SU-DHL-6 (cell line): ENCODE data around the gene MOSPD2.

ENCODE experiments used
- EZH2phosphoT487 ChIP-seq: fragments of 200-600 bp; sonication (generic), shearing (Covaris generic); conservative IDR thresholded peaks from 2 replicates; pipeline ENCODE4 v1.6.1; 2018; ENCODE audit warnings: mild to moderate bottlenecking, antibody characterized with exemption, low read length, moderate library complexity, mixed read lengths
- TF ChIP-seq, protein P1 (sequence below): fragments of 200-600 bp; sonication (generic); IDR thresholded peaks from one replicate; pipeline ENCODE4 v1.5.1; 2017; ENCODE audit warnings: antibody characterized with exemption, mild to moderate bottlenecking, low read length, moderate library complexity; ENCODE audit not compliant: insufficient read depth, poor library complexity, severe bottlenecking

DNA sequence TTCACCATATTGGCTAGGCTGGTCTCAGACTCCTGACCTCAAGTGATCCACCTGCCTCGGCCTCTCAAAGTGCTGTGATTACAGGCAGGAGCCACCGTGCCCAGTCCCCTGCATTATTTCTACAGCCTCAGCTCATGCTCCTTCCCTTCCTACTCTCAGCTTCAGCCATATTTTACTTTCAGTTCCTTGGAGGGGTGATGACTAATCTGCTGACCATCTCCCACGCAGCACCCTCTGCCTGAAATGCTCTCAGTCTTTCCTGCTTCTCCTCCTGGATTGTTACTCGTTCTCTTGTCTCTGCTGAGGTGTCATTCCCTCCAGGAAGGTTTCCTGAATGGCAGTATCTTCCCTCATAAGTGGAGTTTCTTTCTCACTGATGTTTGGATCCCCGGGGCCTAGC, 63.3 kb downstream of the MOSPD2 start:
- TF ChIP-seq, protein P1, sequence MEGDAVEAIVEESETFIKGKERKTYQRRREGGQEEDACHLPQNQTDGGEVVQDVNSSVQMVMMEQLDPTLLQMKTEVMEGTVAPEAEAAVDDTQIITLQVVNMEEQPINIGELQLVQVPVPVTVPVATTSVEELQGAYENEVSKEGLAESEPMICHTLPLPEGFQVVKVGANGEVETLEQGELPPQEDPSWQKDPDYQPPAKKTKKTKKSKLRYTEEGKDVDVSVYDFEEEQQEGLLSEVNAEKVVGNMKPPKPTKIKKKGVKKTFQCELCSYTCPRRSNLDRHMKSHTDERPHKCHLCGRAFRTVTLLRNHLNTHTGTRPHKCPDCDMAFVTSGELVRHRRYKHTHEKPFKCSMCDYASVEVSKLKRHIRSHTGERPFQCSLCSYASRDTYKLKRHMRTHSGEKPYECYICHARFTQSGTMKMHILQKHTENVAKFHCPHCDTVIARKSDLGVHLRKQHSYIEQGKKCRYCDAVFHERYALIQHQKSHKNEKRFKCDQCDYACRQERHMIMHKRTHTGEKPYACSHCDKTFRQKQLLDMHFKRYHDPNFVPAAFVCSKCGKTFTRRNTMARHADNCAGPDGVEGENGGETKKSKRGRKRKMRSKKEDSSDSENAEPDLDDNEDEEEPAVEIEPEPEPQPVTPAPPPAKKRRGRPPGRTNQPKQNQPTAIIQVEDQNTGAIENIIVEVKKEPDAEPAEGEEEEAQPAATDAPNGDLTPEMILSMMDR, result no peak
- TF ChIP-seq EZH2phosphoT487, result no peak
